ENCODE data around the gene COL27A1. TPM values are rescaled to one million over a fixed set of nuclear protein-coding genes. Genes with fewer than 3 reads are reported as not detected.

The COL27A1 gene
- total RNA-seq, 5 donors from 2014 or later (not counting 1 experiment from before 2014, with no cell fraction given), result 0.53 to 1.7 (median 0.95) TPM

DNA sequence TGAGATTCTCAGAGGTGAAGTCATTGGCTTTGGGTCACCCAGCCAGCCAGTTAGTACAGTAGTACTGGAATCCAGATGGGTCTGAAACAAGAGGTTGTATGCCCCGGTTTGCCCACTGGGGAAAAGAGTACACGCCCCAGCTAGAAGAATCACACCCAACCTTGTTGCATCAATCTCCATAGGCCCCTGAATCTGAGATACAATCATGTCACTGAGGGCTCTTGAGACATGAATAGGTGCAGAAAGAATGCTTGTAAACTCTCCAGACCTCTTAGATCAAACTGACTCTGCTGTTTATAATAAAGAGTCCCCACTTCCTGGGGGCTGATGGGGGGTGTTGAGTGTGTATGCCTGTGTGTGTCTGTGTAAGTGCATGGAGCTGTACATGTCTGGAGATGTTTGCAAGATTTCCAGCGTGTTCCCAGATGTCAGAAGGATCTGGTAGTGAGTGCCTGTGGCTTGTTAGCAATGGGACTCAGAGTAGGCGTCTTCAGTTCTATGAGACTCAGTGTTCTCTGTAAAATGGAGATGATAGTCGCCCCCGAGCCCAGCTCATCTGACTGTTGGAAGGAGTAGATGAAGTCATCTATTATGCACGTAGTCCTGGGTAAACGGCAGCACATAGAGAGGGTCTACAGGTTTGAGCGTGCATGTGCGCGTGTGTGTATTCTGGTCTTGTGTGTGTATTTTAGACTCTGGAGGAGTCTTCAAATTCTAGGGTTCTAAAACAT is 48.2 kb downstream of the COL27A1 start:
- no peaks in the 10 kb centered on the region for H3K36me3 Mint-ChIP-seq
- DNase-seq, result no peak
- Histone ChIP-seq H3K27ac (ENCODE audit: low read length) (no peak overlapping the region), H3K4me3 (ENCODE audit: control insufficient read depth in 1 of 2, extremely low read depth in 1 of 2, low read length in 1 of 2) (no peak overlapping the region), H3K9me3 (no peaks in the 10 kb centered on the region), H3K4me1 (ENCODE audit: control insufficient read depth in 1 of 2, extremely low read depth in 1 of 2, insufficient read depth in 2 of 2, low read length in 2 of 2) (no peaks in the 10 kb centered on the region), H3K27me3 (replicated peaks in 1 of 2; ENCODE audit: control insufficient read depth in 2 of 2, extremely low read depth in 1 of 2, insufficient read depth in 2 of 2, low read length in 1 of 2) (peaks cover 0 to 19% of the 10 kb centered on the region in 2 experiments), H3K36me3 (ENCODE audit: control insufficient read depth in 2 of 2, extremely low read depth in 1 of 2, insufficient read depth in 1 of 2, low read length in 1 of 2) (no peaks in the 10 kb centered on the region)
- H3K9me3 Mint-ChIP-seq, result no peaks in the 10 kb centered on the region
- ChIA-PET POLR2A (no interaction called here), CTCF (no interaction called here)
- no peak for ATAC-seq (replicated peaks in 1 of 4)
- no peak overlapping the region for H3K27ac Mint-ChIP-seq
- H3K27me3 Mint-ChIP-seq, result no peaks in the 10 kb centered on the region
- H3K4me3 Mint-ChIP-seq, result no peak overlapping the region
- 80% methylated on average over 6 of the region's 11 CpGs for WGBS (ENCODE audit: insufficient coverage)
- H3K4me1 Mint-ChIP-seq, result no peaks in the 10 kb centered on the region

GRCh38 chr9:114204265-114204664 is 48.9 kb downstream of the COL27A1 start:
- Histone ChIP-seq H3K36me3 (ENCODE audit: control insufficient read depth in 2 of 2, extremely low read depth in 1 of 2, insufficient read depth in 1 of 2, low read length in 1 of 2) (no peaks in the 10 kb centered on the region), H3K9me3 (no peaks in the 10 kb centered on the region), H3K27ac (ENCODE audit: low read length) (no peak overlapping the region), H3K4me1 (ENCODE audit: control insufficient read depth in 1 of 2, extremely low read depth in 1 of 2, insufficient read depth in 2 of 2, low read length in 2 of 2) (no peaks in the 10 kb centered on the region), H3K4me3 (ENCODE audit: control insufficient read depth in 1 of 2, extremely low read depth in 1 of 2, low read length in 1 of 2) (no peak overlapping the region), H3K27me3 (replicated peaks in 1 of 2; ENCODE audit: control insufficient read depth in 2 of 2, extremely low read depth in 1 of 2, insufficient read depth in 2 of 2, low read length in 1 of 2) (peaks cover 0 to 19% of the 10 kb centered on the region in 2 experiments)
- H3K27me3 Mint-ChIP-seq, result no peaks in the 10 kb centered on the region
- H3K9me3 Mint-ChIP-seq, result no peaks in the 10 kb centered on the region
- no peak overlapping the region for H3K4me3 Mint-ChIP-seq
- DNase-seq (no peak), ATAC-seq (replicated peaks in 1 of 4) (no peak)
- 55% methylated on average over 2 of the region's 4 CpGs for WGBS (ENCODE audit: insufficient coverage)
- H3K4me1 Mint-ChIP-seq, result no peaks in the 10 kb centered on the region
- CTCF ChIA-PET, result no interaction called here
- H3K27ac Mint-ChIP-seq, result no peak overlapping the region
- POLR2A ChIA-PET, result no interaction called here
- H3K36me3 Mint-ChIP-seq, result no peaks in the 10 kb centered on the region

DNA sequence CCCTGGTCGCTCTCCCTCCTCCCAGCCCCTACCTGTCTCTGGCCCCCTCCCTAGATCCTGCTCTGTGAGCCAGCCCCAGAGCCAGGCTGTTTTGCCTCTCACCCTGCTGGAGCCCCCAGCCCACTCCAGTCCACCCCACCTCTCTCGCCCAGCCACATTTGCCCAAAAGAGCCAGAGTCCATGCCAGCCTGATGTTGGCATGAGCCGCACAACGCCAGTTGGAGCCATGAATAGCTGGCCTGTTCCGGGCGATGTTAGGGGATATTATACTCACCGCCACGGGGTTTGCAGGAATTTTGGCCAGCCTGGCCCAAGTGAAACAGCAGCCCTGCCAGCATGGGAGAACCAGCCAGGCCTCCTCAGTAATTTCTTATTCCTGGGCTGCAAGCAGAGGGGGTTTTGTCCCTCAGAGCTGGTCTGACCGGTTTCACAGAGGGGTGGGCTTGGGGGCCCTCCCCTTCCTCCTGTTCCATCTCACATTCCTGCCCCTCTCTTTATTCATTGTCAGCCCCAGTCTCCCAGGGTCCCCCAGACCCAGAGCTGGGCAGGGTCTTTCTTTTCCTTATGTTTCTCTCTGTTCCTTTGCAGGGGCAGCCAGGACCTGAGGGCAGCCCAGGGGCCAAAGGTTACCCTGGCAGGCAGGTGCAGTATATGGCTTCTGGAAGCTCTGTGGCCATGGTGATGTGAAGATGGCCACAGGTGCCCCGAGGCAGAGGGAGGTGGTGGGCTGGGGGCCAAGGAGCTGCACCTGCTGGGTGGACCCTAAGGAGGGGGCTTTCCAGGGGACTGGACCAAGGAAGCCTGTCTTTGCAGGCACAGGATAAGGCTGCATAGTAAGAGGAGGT is 50.1 kb downstream of the COL27A1 start:
- 81% methylated on average over 9 of the region's 10 CpGs for WGBS (ENCODE audit: insufficient coverage)
- no peaks in the 10 kb centered on the region for H3K36me3 Mint-ChIP-seq
- Histone ChIP-seq H3K4me1 (ENCODE audit: control insufficient read depth in 1 of 2, extremely low read depth in 1 of 2, insufficient read depth in 2 of 2, low read length in 2 of 2) (no peaks in the 10 kb centered on the region), H3K9me3 (no peaks in the 10 kb centered on the region), H3K27me3 (replicated peaks in 1 of 2; ENCODE audit: control insufficient read depth in 2 of 2, extremely low read depth in 1 of 2, insufficient read depth in 2 of 2, low read length in 1 of 2) (peaks cover 0 to 19% of the 10 kb centered on the region in 2 experiments), H3K4me3 (ENCODE audit: control insufficient read depth in 1 of 2, extremely low read depth in 1 of 2, low read length in 1 of 2) (no peak overlapping the region), H3K36me3 (ENCODE audit: control insufficient read depth in 2 of 2, extremely low read depth in 1 of 2, insufficient read depth in 1 of 2, low read length in 1 of 2) (no peaks in the 10 kb centered on the region), H3K27ac (ENCODE audit: low read length) (no peak overlapping the region)
- H3K4me1 Mint-ChIP-seq, result no peaks in the 10 kb centered on the region
- POLR2A ChIA-PET, result no interaction called here
- H3K9me3 Mint-ChIP-seq, result no peaks in the 10 kb centered on the region
- H3K27ac Mint-ChIP-seq, result no peak overlapping the region
- CTCF ChIA-PET, result interaction anchor here in 1 of 2 donors (1.1 kb wide), 1 partner anchor 549 kb away, joined by 3 read pairs; no protein-coding TSS in a partner anchor
- H3K4me3 Mint-ChIP-seq, result no peak overlapping the region
- no peak for ATAC-seq (replicated peaks in 1 of 4)
- H3K27me3 Mint-ChIP-seq, result no peaks in the 10 kb centered on the region
- no peak for DNase-seq

- H3K4me3 ChIP-seq (ENCODE audit: control insufficient read depth in 1 of 2, extremely low read depth in 1 of 2, low read length in 1 of 2), result no peak overlapping the region
- no peaks in the 10 kb centered on the region for H3K4me1 ChIP-seq (ENCODE audit: control insufficient read depth in 1 of 2, extremely low read depth in 1 of 2, insufficient read depth in 2 of 2, low read length in 2 of 2)
- ChIA-PET CTCF (interaction anchor here in 1 of 2 donors (1.1 kb wide), 1 partner anchor 550 kb away, joined by 3 read pairs; no protein-coding TSS in a partner anchor), POLR2A (no interaction called here)
- no peaks in the 10 kb centered on the region for H3K9me3 ChIP-seq
- Mint-ChIP-seq H3K27ac (no peak overlapping the region), H3K27me3 (no peaks in the 10 kb centered on the region), H3K36me3 (no peaks in the 10 kb centered on the region), H3K4me3 (no peak overlapping the region), H3K4me1 (no peaks in the 10 kb centered on the region), H3K9me3 (no peaks in the 10 kb centered on the region)
- no peaks in the 10 kb centered on the region for H3K36me3 ChIP-seq (ENCODE audit: control insufficient read depth in 2 of 2, extremely low read depth in 1 of 2, insufficient read depth in 1 of 2, low read length in 1 of 2)
- H3K27me3 ChIP-seq (replicated peaks in 1 of 2; ENCODE audit: control insufficient read depth in 2 of 2, extremely low read depth in 1 of 2, insufficient read depth in 2 of 2, low read length in 1 of 2), result peaks cover 0 to 19% of the 10 kb centered on the region in 2 experiments
- 77% methylated on average over 3 of the region's 5 CpGs for WGBS (ENCODE audit: insufficient coverage)
- ATAC-seq (replicated peaks in 1 of 4) (no peak), DNase-seq (no peak)
- no peak overlapping the region for H3K27ac ChIP-seq (ENCODE audit: low read length)
These were observed 51.0 kb downstream of the COL27A1 start for GRCh38 chr9:114206221-114206789.

DNA sequence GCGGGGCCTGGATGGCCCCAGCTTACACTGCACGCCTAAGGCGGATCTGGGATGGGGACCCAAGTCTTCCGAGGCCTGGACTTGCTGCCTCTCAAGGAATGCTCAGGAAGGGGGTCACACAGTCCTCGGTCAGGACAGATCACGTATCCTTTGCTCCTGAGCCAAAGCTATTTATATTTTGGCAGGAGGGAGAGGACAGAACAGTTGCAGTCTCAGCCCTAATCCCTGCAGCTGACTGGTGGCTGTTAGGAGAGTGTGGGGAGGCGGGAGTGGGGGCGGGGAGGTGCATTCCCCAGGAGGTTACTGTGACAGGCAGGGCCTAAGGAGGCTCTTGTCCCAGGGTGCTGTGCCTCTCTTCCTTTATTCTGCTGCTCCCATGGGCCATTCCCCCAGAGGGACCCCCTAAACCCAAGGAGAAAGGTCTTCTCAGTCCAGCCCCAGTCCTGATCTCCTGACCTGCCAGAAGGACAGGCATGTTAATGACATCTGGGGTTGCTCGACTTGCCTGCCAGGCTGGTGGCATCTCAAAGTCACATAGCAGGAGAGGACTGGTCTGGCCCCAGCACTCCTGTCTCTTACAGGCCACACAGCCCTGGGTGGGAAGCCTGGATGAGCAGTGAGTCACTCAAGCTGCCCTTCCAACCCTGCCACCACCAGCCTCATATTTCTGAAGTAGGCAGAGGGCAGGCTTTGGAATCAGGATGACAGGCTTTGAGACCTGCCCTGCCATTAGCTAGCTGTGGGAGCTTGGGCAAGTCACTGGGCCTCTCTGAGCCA is 51.9 kb downstream of the COL27A1 start:
- POLR2A ChIA-PET, result no interaction called here
- H3K4me3 ChIP-seq (ENCODE audit: control insufficient read depth in 1 of 2, extremely low read depth in 1 of 2, low read length in 1 of 2), result no peak overlapping the region
- no peak overlapping the region for H3K27ac Mint-ChIP-seq
- CTCF ChIA-PET, result no interaction called here
- H3K27me3 Mint-ChIP-seq, result no peaks in the 10 kb centered on the region
- DNase-seq, result no peak
- no peak for ATAC-seq (replicated peaks in 1 of 4)
- H3K36me3 ChIP-seq (ENCODE audit: control insufficient read depth in 2 of 2, extremely low read depth in 1 of 2, insufficient read depth in 1 of 2, low read length in 1 of 2), result no peaks in the 10 kb centered on the region
- H3K4me1 Mint-ChIP-seq, result no peaks in the 10 kb centered on the region
- 88% methylated on average over 4 of the region's 9 CpGs for WGBS (ENCODE audit: insufficient coverage)
- no peak overlapping the region for H3K27ac ChIP-seq (ENCODE audit: low read length)
- no peaks in the 10 kb centered on the region for H3K9me3 Mint-ChIP-seq
- H3K27me3 ChIP-seq (replicated peaks in 1 of 2; ENCODE audit: control insufficient read depth in 2 of 2, extremely low read depth in 1 of 2, insufficient read depth in 2 of 2, low read length in 1 of 2), result peaks cover 0 to 19% of the 10 kb centered on the region in 2 experiments
- H3K36me3 Mint-ChIP-seq, result no peaks in the 10 kb centered on the region
- no peaks in the 10 kb centered on the region for H3K4me1 ChIP-seq (ENCODE audit: control insufficient read depth in 1 of 2, extremely low read depth in 1 of 2, insufficient read depth in 2 of 2, low read length in 2 of 2)
- no peaks in the 10 kb centered on the region for H3K9me3 ChIP-seq
- no peak overlapping the region for H3K4me3 Mint-ChIP-seq

GRCh38 chr9:114207845-114208244 is 52.5 kb downstream of the COL27A1 start:
- H3K4me1 ChIP-seq (ENCODE audit: control insufficient read depth in 1 of 2, extremely low read depth in 1 of 2, insufficient read depth in 2 of 2, low read length in 2 of 2), result no peaks in the 10 kb centered on the region
- Mint-ChIP-seq H3K36me3 (no peaks in the 10 kb centered on the region), H3K27me3 (no peaks in the 10 kb centered on the region), H3K27ac (no peak overlapping the region), H3K4me3 (no peak overlapping the region), H3K4me1 (no peaks in the 10 kb centered on the region), H3K9me3 (no peaks in the 10 kb centered on the region)
- peaks cover 0 to 19% of the 10 kb centered on the region in 2 experiments for H3K27me3 ChIP-seq (replicated peaks in 1 of 2; ENCODE audit: control insufficient read depth in 2 of 2, extremely low read depth in 1 of 2, insufficient read depth in 2 of 2, low read length in 1 of 2)
- H3K36me3 ChIP-seq (ENCODE audit: control insufficient read depth in 2 of 2, extremely low read depth in 1 of 2, insufficient read depth in 1 of 2, low read length in 1 of 2), result no peaks in the 10 kb centered on the region
- ChIA-PET CTCF (no interaction called here), POLR2A (no interaction called here)
- H3K9me3 ChIP-seq, result no peaks in the 10 kb centered on the region
- ATAC-seq (replicated peaks in 1 of 4) (no peak), DNase-seq (no peak)
- no peak overlapping the region for H3K4me3 ChIP-seq (ENCODE audit: control insufficient read depth in 1 of 2, extremely low read depth in 1 of 2, low read length in 1 of 2)
- no peak overlapping the region for H3K27ac ChIP-seq (ENCODE audit: low read length)
- WGBS (ENCODE audit: insufficient coverage), result 82% methylated on average over 5 of the region's 6 CpGs

Measured in T-cell (primary cell).